HG03558 (cell line): ENCODE data around the gene GLRX.
"Not testable (repeated sequence)": the region's sequence is repeated elsewhere in the genome, so short reads cannot be mapped to it uniquely, and the experiment has no call there.

Experiments used
- ATAC-seq: cut with Tn5 transposase; IDR thresholded peaks from one replicate; pipeline ENCODE4 v1.9.1; 2021; ENCODE audit warnings: moderate number of reproducible peaks; ENCODE audit not compliant: unreplicated experiment; ENCODE audit errors: extremely low read depth

Gene GLRX

GRCh38 chr5:95832664-95833063 is 10.1 kb upstream of the GLRX start:
- ATAC-seq, result no peak

DNA sequence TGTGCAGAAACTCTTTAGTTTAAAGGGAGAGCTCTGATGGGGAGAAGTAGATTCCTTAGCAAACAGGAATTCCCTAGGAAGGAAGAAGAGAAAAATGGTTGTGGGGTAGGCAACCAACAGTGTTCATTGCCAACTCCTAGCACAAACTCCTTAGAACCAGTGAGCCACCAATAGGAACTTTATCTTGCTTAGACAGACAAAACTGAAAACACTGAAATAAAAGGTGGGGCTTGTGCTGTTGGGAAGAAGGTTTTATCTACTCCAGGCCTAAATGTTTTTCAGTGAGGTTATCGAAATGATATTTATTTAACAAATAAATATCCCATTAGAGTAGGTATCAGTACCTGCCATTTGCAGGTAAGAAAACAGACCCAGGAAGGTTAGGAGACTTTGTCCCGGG is 7.7 kb upstream of the GLRX start:
- no peak for ATAC-seq

- ATAC-seq, result no peak
These were observed 5.3 kb upstream of the GLRX start for GRCh38 chr5:95827892-95828246.

DNA sequence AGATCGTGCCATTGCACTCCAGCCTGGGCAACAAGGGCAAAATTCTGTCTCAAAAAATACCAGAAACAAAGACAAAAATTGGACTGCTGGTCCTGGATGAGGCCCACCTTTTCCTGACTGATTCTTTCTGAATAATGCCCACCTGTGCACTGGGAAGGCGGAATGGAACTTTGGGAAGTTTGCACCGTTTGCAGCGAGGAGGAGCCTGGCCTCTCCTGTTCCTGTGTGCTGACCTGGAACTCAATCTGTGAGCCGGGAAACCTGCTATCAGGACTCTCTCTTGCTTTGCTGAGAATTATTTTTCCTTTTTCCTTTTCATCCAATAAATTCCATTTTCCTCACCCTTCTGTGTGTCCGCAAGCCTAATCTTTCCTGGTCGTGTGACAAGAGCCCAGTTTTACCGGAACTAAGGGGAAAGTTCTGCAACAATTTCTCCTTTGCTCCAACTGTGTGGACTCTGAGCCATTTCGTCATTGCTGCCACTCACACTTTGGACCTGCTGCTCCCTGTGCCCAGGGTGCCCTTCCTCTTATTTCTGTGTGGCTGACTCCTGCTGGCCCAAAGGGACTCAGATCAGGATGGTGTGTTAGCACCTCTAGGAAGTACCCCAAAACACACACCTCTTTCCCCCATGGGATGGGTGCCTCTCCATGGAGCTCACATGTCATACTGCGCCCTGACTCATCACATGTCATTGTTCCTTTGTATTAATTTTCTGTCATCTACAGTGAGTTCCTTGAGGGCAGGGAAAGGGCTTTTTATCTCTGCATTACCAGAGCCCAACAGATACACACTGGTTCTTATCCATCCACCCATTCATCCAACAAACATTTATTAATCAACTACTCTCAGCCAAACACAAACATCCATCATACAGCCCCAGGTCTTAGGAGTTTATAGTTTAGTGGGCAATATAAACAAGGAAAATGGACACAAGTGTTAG is 4.7 kb upstream of the GLRX start:
- ATAC-seq, result no peak

GRCh38 chr5:95825495-95825894 is 3.0 kb upstream of the GLRX start:
- no peak for ATAC-seq

- no peak for ATAC-seq
These were observed 2.2 kb upstream of the GLRX start for GRCh38 chr5:95824747-95825146.

DNA sequence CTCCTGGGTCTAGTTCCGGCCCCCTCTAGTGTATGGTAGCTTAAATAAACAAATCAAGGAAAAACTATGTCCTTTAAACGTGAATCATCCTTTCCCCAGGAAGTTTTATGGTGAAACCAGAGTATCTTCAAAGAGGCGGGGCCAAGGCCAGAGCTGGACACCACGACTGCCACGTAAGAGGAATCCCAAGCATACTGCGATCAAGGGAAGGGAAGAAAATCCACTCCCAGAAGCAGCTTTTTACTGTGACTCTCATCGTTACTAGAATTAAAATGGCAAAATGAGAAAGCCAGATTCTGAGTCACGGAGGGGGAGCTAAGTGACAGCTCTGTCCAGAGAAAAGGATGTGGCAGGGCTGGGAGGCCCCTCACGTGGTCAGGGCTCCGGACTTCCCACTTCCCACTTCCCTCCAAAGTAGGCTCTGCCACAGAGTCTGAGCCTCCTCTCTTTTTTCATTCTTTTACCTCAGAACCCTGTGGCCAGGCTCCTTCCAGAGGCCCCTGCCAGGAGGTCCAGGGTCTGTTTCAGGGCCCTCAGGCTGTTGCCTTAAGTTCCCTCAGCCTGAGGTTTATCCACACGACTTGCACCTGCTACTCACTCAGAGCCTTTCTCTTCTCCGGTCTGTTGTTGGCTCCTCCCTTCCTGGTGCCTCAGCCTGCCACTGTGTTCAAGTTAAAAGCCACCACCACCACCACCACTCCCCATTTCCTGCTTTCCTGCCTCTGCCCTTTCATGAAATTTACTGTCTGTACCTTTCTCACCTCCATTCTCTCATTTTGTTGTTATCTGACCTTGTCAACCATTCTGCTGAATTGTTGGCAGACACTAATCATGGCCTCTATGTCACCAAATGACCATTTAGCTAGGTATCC is 1.4 kb upstream of the GLRX start:
- peak; percentile 23 for ATAC-seq

DNA sequence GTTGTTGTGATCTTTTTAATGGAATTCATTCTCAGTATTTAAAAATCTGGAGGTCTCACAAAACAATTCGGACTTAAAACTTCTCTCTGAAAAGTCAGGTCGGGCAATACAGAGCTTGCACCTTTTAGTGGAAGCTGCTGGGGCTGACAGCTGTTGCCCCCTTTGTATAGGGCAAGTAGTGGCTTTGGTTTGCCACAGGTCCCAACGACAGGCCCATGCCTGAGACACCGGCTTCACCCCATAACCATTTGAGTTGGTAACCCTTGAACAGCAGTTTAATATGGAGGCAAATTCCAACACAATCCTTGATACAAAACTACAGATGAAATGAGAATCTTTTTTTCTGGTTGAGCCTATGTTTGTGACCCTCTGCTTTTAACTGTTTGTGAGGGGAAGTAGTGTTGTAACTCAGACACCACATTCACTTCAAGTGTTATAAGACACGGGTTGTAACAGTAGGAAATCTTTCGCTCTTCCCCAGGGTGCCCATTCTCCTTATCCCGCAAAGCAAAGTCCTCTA is 752 bp upstream of the GLRX start:
- no peak for ATAC-seq

DNA sequence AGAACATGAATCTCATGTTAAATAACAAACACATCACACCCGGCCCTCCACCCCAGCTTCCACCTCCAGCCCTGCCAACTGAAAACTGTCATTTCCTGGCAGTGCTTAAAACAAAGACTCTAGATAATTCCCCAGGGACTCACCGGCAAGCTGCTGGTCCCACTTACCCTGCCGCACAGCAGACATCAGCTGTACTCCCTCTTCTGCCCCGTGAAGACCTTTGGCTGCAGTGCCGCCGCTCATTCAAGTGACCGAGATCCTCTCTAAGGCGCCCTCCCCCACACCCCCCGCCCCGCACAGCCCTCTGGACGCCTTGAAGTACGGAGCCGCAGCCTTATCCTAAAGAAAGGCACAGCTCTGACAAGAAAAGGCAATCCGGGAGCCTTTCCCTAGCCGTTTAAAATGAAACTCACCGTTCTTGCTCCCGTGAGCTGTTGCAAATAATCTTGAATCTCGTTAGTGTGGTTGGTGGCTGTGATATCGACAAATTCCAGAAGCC is 434 bp downstream of the GLRX start:
- ATAC-seq, result peak; percentile 36

GRCh38 chr5:95821110-95822021 is 1.2 kb downstream of the GLRX start:
- ATAC-seq, result no peak

DNA sequence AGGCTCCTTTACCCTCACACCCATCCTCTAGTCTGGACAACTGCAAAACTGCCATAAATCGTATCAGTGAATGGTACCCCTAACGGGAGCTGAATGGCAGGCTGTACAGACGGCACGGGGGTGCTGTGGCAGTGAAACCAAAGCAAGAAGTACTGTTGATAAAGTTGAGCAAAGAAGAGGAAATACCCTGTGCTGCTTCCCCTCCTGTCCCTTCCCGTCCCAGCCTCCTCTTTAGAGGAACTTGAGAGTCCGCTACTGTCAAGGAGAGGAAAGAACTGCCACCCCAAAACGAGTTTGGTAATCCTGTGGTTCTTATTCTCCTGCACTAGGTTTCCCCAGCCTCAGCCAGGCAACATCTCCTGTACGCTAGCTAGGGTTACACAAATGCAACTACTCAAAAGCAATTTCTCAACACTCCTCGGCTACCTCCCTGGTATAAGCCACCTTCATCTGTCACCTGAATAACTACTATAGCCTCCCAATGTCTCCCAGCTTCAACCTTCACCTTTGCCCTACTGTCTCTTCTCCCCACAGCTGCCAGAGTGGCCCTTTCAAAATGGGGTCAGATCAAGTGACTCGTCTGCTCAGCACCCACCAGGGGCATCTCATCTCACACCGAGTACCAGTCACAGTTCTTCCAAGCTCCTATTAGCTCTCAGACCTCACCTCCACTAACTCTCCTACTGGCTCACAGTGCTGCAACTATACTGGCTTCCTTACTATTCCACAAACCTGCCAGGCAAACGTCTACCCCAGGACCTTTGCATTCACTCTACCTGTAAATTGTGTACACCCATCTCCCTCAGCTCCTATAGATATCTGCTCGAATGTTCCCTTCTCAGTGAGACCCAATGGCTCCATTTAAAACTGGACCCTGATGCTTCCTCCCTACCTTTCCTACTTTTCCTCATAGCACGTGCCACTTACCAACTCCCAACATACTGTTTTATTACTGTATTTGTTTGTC is 4.1 kb downstream of the GLRX start:
- ATAC-seq, result no peak

DNA sequence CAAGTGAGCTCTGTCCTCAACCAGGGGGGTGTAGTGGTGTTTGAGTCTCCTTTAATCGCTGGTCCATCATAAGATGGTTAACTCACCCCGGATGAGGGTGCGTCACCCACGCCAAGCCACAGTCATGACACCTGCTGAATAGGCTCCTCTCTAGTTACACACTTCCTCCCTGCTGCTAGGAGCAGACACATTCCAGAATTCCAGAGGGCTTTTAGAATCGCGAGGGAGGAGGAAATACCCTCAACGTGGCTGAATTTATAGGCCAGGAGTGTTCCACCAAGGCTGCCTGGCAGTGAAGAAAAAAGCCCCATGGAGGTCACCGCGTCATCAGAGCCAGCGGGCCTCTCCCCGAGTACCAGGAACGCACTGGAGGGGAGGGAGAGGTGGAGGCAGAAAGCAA is 5.1 kb downstream of the GLRX start:
- no peak for ATAC-seq

DNA sequence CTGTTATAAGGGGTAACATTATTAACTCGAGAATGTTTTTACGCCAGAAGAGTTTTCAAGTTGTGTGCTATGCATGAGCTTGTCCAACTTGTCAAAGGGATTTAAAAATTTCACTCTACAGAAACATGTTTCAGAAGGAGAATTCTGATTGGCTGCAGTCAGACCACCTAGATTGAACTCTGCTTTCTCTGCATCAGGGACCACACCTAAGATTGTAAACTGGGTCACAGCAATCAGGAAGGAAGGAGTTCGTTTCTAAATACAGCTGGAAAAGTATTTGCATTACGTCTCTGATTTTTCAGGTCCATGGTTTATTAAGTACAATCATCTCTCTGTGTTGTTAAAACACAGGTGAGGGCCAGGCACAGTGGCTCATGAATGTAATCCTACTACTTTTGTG is 5.8 kb downstream of the GLRX start:
- ATAC-seq, result no peak

DNA sequence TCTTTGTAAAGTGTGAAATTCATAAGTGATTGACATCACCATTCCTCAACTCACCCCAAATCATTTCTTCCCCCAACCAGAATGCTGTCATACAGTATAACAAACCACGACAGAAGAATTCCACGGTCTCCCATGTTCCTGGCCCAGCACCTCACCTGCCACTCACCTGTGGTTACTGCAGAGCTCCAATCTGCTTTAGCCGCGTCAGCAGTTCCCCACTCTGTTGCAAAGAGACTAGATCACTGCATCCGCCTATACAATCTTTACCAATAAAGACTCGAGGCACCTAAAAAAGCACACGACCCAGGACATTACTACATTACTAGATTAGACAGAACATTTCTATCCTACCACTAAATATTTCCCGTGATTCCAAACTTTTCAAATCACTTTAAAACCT is 6.2 kb downstream of the GLRX start:
- ATAC-seq, result no peak

GRCh38 chr5:95815155-95815729 is 7.3 kb downstream of the GLRX start:
- no peak for ATAC-seq

GRCh38 chr5:95813035-95813434 is 9.5 kb downstream of the GLRX start:
- ATAC-seq, result not testable (repeated sequence)

- ATAC-seq, result no peak
These were observed 10.5 kb downstream of the GLRX start for GRCh38 chr5:95812074-95812471.

DNA sequence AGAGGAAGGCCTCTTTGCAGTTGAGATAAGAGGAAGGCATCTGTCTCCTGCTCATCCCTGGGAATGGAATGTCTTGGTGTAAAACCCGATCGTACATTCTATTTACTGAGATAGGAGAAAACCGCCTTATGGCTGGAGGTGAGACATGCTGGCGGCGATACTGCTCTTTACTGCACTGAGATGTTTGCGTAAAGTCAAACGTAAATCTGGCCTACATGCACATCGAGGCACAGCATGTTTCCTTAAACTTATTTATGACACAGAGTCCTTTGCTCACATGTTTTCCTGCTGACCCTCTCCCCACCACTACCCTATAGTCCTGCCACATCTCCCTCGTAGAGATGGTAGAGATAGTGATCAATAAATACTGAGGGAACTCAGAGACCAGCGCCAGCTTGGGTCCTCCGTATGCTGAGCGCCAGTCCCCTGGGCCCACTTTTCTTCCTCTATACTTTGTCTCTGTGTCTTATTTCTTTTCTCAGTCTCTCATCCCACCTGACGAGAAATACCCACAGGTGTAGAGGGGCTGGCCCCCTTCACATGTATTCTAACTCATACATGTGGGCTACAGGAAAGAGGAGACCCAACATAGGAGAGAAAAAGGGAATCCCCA is 11.0 kb downstream of the GLRX start:
- not testable (repeated sequence) for ATAC-seq
